ENCODE measurements around the gene SHC1.
A peak's percentile ranks its signal among the peaks of the same experiment; 100 is the strongest.

Gene SHC1

DNA sequence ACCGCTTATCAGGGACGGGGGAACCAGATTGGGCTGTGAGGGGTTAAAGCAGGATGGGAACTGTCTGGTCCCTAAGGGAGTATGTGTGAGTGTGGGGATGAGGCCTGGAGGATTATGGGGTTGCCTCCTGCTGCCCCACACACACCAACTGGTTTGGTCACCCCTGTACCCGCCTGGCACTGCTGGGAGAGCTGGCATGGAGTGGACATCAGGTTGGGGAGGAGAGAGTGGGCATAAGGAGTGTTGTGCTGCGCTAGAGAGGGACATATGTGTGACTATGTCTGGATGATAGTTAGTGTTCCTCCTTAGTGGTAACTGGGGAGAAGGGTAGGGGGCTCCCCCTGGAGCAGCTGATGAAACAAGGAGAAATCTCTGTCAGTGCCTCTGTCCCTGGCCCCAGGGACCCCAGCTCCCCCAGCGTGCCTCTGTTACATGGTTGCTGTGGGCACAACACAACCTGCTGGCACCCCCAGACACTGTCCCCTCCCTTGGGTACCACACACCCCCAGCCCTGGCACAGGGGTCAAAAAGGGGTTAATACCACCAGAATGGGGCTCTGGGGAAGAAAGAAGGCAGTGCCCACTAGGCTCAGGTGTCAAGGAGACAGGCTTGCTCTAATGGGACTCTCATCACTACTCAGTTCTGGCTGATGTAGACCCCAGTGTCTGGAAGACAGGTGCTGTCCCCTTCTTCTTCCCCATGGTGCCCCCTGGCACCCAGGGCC is 34.0 kb upstream of the SHC1 start (continued):
- peak; percentile 12; the same call in 1 of the 2 replicates for TF ChIP-seq ZNF398 (tag by site-specific recombination; IDR thresholded peaks at IDR 0.05)
- no peak for TF ChIP-seq ZNF155 (tag by site-specific recombination; IDR thresholded peaks at IDR 0.05)
- TF ChIP-seq MZF1 (tag by site-specific recombination; IDR thresholded peaks at IDR 0.05; ENCODE audit: borderline replicate concordance) = 0 out of 2 replicates have a peak, but pooled peaks have one; percentile 28
- TF ChIP-seq ZNF114 (tag by site-specific recombination; IDR thresholded peaks at IDR 0.05) = no peak
- no peak for TF ChIP-seq YY2 (tag by site-specific recombination; IDR thresholded peaks at IDR 0.05)
- no peak for TF ChIP-seq BCL6B (tag by site-specific recombination; IDR thresholded peaks at IDR 0.05)
- no peak for TF ChIP-seq ZNF544 (tag by site-specific recombination; IDR thresholded peaks at IDR 0.05)
- TF ChIP-seq, protein P1, sequence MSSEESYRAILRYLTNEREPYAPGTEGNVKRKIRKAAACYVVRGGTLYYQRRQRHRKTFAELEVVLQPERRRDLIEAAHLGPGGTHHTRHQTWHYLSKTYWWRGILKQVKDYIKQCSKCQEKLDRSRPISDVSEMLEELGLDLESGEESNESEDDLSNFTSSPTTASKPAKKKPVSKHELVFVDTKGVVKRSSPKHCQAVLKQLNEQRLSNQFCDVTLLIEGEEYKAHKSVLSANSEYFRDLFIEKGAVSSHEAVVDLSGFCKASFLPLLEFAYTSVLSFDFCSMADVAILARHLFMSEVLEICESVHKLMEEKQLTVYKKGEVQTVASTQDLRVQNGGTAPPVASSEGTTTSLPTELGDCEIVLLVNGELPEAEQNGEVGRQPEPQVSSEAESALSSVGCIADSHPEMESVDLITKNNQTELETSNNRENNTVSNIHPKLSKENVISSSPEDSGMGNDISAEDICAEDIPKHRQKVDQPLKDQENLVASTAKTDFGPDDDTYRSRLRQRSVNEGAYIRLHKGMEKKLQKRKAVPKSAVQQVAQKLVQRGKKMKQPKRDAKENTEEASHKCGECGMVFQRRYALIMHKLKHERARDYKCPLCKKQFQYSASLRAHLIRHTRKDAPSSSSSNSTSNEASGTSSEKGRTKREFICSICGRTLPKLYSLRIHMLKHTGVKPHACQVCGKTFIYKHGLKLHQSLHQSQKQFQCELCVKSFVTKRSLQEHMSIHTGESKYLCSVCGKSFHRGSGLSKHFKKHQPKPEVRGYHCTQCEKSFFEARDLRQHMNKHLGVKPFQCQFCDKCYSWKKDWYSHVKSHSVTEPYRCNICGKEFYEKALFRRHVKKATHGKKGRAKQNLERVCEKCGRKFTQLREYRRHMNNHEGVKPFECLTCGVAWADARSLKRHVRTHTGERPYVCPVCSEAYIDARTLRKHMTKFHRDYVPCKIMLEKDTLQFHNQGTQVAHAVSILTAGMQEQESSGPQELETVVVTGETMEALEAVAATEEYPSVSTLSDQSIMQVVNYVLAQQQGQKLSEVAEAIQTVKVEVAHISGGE (tag by site-specific recombination; conservative IDR thresholded peaks at IDR 0.05; ENCODE audit: low read depth) = no peak; the same call in 1 of the 2 replicates
- no peak for TF ChIP-seq ZNF202 (tag by site-specific recombination; IDR thresholded peaks at IDR 0.05; ENCODE audit: borderline replicate concordance)
- TF ChIP-seq ZNF248 (tag by site-specific recombination; IDR thresholded peaks at IDR 0.05) = no peak
- TF ChIP-seq ZFP69B (tag by site-specific recombination; IDR thresholded peaks at IDR 0.05) = no peak
- TF ChIP-seq SCRT2 (tag by site-specific recombination; IDR thresholded peaks at IDR 0.05) = no peak
- TF ChIP-seq BCL11B (tag by site-specific recombination; IDR thresholded peaks at IDR 0.05; ENCODE audit: low read depth) = peak; percentile 36; the same call in 1 of the 2 replicates
- TF ChIP-seq ZBTB20 (tag by site-specific recombination; IDR thresholded peaks at IDR 0.05) = 0 out of 2 replicates have a peak, but pooled peaks have one; percentile 34
- TF ChIP-seq ZNF146 (tag by site-specific recombination; IDR thresholded peaks at IDR 0.05) = no peak
- TF ChIP-seq ZNF585B (tag by site-specific recombination; IDR thresholded peaks at IDR 0.05) = no peak
- peak; percentile 23; the same call in 1 of the 2 replicates for TF ChIP-seq ZNF266 (tag by site-specific recombination; IDR thresholded peaks at IDR 0.05; ENCODE audit: low read depth)
- TF ChIP-seq ZNF530 (tag by site-specific recombination; IDR thresholded peaks at IDR 0.05; ENCODE audit: low read depth) = no peak
- TF ChIP-seq ZNF280C (tag by site-specific recombination; IDR thresholded peaks at IDR 0.05) = no peak
- 0 out of 2 replicates have a peak, but pooled peaks have one; percentile 32 for TF ChIP-seq BCL11A (tag by site-specific recombination; IDR thresholded peaks at IDR 0.05; ENCODE audit: low read depth)
- no peak for TF ChIP-seq ZNF221 (tag by site-specific recombination; IDR thresholded peaks at IDR 0.05; ENCODE audit: borderline replicate concordance)
- no peak for TF ChIP-seq ZBTB1 (tag by site-specific recombination; IDR thresholded peaks at IDR 0.05)
- TF ChIP-seq ZNF10 (tag by site-specific recombination; IDR thresholded peaks at IDR 0.05) = peak; percentile 83; the same call in 1 of the 2 replicates
- no peak for TF ChIP-seq ZNF223 (tag by site-specific recombination; IDR thresholded peaks at IDR 0.05)
- no peak for TF ChIP-seq ZNF423 (tag by site-specific recombination; IDR thresholded peaks at IDR 0.05)
- TF ChIP-seq ZIC2 (tag by site-specific recombination; IDR thresholded peaks at IDR 0.05) = peak; percentile 84
- TF ChIP-seq ZBTB17 (tag by site-specific recombination; IDR thresholded peaks at IDR 0.05) = peak; percentile 23; the same call in 1 of the 2 replicates

Measured in HEK293 (cell line).